GM23338 (cell line): ENCODE data around the gene SBK3.

Experiments
- CREB1 ChIP-seq: fragments of 250-450 bp; sonication (Bioruptor Pico); IDR thresholded peaks from 2 replicates; pipeline ENCODE4 v1.5.0; 2020; ENCODE audit warnings: low read depth, mild to moderate bottlenecking, moderate library complexity
- CTCF ChIP-seq, 2 experiments: fragments of 200-600 bp in 1 of 2; sonication (generic) in 1 of 2; conservative IDR thresholded peaks; 2 replicates each; pipeline versions ENCODE4 v1.5.1 to v1.6.1; 2016 to 2017; ENCODE audit warnings: antibody characterized with exemption in 2 of 2, low read depth in 2 of 2, mild to moderate bottlenecking in 2 of 2, moderate library complexity in 1 of 2
- ETS1 ChIP-seq: IDR thresholded peaks from 2 replicates; pipeline ENCODE4 v1.6.1; 2016; ENCODE audit warnings: antibody characterized with exemption
- EZH2 ChIP-seq: fragments of 200-600 bp; sonication (generic); IDR thresholded peaks from one replicate; pipeline ENCODE4 v1.8.0; 2017; ENCODE audit warnings: antibody characterized with exemption, mild to moderate bottlenecking, low read depth; ENCODE audit not compliant: unreplicated experiment
- EZH2phosphoT487 ChIP-seq: fragments of 200-600 bp; sonication (generic); IDR thresholded peaks from one replicate; pipeline ENCODE4 v1.8.1; 2018; ENCODE audit warnings: antibody characterized with exemption; ENCODE audit not compliant: unreplicated experiment
- POLR2AphosphoS5 ChIP-seq: IDR thresholded peaks from 2 replicates; pipeline ENCODE4 v1.6.1; 2016; ENCODE audit warnings: antibody characterized with exemption, low read depth
- REST ChIP-seq: IDR thresholded peaks from one replicate; pipeline ENCODE4 v1.6.1; 2018; ENCODE audit warnings: antibody characterized with exemption; ENCODE audit not compliant: unreplicated experiment
- ZNF114 ChIP-seq: fragments of 250-450 bp; sonication (Bioruptor Pico); IDR thresholded peaks from 2 replicates; pipeline ENCODE4 v1.5.0; 2020; ENCODE audit warnings: mild to moderate bottlenecking, moderate library complexity
- ZNF331 ChIP-seq: fragments of 250-450 bp; sonication (Bioruptor Pico); IDR thresholded peaks from 2 replicates; pipeline ENCODE4 v1.5.0; 2020; ENCODE audit warnings: low read depth, mild to moderate bottlenecking, moderate library complexity

- no peak for TF ChIP-seq POLR2AphosphoS5
- TF ChIP-seq EZH2phosphoT487 = no peak
- TF ChIP-seq CTCF (conservative IDR thresholded peaks at IDR 0.05; ENCODE audit: low read depth in 2 of 2) = no peak
- TF ChIP-seq EZH2 = no peak
- TF ChIP-seq ETS1 = no peak
- TF ChIP-seq ZNF114 (CRISPR knock-in tag) = no peak
- no peak for TF ChIP-seq REST
- TF ChIP-seq CREB1 (CRISPR knock-in tag) = no peak
- no peak for TF ChIP-seq ZNF331 (CRISPR knock-in tag)
Observed at GRCh38 chr19:55530996-55531395, 14.3 kb downstream of the SBK3 start.
